Activated CD4-positive, alpha-beta T cell treated with anti-CD3 and anti-CD28 coated beads, Interleukin-2, amount 50 U/mL, for 16 hours (primary cell): Measurements from ENCODE around the gene TTLL9.

Source experiments
- DNase-seq: peaks from one replicate; pipeline ENCODE4 v3.0.0-alpha.2; 2020

The TTLL9 gene

DNA sequence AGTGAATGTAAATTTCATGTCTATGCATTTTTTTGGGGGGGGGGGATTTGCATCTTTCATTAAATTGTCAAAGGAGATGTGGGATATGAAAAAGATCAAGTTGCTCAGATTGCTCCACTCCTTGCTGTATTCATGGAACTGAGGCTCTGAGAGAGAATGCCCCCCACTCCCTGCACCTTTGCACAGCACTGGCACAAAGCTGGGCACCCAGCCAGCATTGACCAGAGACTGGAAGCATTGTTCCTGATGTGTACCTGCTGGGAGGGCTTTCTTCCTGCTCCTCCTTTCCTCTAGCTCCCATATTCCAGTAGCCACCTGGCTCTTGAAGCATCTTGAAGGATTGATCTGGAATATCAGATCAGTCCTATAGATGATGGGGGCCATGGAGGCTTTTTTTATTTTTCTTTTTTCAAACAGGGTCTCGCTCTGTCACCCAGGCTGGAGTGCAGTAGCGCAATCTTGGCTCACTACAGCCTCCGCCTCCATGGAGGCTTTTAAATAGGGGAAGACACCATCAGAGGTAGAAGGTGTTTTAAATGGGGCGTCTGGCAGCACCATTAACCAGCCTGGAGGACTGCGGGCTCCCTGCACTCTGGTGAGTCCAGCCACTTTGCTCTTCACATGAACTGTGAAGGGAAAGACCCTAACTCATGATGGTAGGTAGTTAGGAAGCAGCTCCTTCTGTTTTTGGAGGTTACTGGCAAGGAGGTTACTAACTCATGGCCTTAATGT is 11.0 kb upstream of the TTLL9 start:
- no peak for DNase-seq

DNA sequence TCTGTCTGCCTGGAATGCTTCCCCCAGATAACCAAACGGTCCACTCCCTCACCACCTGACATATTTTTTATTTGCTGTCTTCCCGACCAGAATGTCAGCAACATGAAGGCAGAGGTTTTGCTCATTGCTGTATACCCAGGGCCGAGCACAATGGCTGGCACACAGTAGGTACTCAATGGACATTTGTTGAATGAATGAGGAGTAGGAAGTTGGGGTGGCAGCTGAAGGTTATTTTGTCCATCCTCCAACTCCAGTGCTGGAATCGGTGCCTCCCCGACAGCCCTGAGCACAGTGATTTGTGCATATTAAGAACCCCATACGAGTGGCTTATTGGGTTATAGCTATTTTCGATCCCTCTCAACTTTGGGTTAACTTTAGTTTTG is 10.4 kb upstream of the TTLL9 start:
- DNase-seq = no peak

GRCh38 chr20:31860390-31861134 is 9.9 kb upstream of the TTLL9 start:
- DNase-seq = no peak

DNA sequence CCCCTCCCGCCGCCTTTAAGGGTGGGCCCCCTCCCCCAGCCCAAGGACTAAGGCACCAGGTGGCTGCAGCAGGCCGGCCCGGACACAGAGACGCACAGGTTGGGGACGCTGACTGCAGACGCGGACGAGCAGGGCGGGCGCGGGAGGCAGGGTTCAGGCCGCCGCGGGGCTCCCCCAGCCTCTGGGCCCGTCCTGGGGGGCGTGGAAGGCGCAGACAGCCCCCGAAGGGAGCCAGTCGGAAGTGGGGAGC is 9.4 kb upstream of the TTLL9 start:
- DNase-seq = no peak

DNA sequence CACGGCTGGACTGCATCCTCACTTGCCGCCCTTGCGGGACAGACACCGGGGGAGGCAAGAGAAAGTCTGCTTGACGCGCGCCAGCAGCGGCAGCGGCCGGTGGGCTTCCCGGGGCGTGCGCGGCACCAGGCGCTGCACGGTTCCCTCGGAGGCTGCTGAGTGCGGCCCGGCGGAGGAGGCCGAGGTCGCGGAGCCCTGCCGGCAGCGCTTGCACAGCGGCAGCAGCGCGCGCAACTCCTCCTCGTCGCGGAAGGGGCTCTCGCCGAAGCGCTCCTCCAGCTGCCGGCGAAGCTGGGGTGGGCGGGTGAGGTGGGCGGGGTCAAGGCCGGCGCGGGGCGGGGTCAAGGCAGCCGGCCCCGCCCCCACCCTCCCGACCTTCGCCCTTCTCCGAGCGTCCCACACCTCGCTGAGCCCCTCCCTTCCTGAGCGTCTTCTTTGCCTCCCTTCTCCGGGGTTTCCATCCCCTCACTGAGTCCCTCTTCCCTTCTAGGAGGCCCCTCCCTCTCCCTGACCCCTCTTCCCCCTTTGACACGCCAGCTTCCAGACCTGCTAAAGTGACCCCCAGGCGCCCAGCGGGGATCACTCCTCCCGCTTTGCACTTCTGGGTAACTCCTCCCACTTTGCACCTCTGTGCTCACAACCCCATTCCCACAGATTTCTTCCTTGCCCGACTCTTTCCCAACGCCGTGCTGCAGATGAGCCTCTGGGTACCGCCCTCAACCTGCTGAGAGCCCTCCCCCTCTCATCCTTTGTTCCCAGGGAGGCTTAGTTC is 8.9 kb upstream of the TTLL9 start:
- peak; percentile 69 for DNase-seq

GRCh38 chr20:31862157-31862470 is 8.3 kb upstream of the TTLL9 start:
- DNase-seq = no peak

GRCh38 chr20:31862506-31862905 is 7.9 kb upstream of the TTLL9 start:
- DNase-seq = no peak

- no peak for DNase-seq
These were observed 6.9 kb upstream of the TTLL9 start for GRCh38 chr20:31863296-31864085.

DNA sequence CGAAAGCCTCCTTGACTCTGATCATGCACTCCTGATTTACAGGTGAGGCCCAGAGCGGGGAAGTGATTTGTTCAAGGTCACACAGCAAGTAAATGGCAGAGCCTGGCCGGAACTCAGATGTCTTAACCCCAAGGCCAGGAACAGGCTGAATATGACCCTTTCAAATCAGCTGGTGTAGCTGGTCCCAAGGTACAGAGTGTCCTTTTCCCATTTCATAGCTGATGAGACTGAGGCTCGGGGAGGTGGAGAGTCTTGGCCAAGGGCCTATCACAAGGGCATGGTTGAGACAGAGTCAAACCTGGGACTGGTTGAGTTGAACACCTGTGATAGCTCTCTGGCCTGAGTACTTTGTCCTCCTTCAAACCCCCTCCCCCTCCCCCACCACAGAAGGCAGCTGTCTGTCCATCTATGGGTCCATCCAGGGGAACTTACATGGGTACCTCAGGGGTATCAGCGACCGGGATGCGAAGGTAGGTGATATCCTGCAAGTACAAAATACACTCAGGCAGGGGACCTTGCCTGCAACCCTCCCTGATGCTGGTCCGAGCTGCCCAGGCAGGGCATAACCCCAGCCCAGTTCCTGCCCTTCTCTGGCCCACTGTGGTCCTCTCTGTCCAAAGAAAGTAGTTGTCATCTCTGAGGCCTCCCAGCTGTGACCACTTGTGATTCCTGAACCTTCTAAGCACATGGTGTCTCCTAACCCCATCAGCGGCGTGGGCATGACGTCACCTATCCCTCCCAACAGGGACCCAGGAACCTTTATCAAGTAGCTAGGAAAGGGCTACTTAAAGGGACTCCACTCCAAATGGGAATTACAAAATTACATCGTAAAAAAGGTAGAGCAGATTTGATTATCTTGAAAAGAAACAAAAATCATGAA is 5.7 kb upstream of the TTLL9 start:
- no peak for DNase-seq

DNA sequence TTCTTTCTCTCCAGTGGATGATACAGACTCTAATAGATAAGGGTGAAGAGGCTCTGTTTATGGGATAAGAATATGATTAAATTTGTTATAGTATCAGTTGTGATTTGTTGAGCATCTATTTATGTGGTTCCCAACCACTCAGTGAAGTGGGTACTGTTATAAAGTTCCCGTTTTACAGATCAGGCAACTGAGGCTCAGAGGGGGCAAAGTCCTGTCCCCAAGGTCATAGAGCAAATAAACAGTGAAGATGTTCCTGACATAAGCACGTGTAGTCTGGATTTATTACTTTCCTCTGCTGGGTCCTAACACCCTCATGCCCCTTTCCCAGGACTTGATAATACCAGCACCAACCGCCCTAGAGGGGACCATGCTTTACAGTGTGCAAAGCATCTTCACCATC is 4.2 kb upstream of the TTLL9 start:
- no peak for DNase-seq

DNA sequence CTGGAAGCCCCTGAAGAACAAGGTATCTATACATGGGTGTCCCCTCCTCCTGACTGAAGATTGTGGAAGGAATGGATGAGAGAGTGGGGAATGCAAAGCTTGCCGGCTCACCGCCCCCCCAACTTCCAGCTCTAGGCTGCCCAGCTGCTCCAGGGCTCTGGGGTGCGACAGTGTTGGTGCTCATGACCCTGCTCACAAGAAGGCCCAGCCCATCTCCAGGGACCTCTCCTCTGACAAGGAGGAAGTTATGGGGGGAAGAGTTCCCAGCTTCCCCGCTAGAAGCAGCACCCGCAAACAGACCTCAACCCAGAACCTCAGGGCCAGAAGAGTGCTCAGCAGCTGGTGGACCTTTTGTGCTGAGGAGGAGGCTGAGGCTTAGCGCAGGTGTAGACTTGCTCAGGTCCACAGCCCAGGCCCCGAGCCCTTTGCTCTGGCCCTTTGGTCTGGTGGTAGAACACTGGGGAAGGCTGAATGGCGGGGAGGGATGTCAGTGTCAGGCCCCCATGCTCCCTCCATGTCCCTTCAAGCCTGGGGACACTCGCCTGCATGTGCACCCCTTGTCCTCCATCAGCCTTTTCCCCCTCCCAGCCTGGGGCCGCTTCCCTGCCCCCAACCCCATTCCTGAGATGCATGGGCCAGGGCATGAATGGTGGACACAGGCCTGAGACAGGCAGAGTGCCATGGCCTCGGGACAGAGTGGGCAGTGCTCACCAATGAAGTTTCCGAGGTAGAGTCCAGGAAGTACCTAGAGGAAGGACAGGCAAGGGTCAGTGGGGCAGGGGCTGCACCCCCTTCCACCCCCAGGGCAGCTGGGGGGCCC is 1.4 kb upstream of the TTLL9 start:
- no peak for DNase-seq

DNA sequence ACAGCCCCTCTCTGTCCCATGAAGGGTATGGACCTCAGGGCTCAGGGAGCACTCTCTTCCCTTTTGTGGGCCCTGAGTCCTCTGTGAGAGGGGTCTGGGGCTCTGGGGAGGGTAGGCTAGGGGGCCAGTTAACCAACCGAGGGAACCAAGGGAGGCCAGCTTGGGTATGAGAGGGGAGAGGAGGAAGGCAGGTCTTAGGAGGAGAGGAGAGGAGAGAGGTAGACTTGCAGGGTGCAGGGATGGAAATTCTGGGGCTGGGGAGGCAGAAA is 827 bp upstream of the TTLL9 start:
- no peak for DNase-seq

GRCh38 chr20:31870726-31871617 is 538 bp downstream of the TTLL9 start:
- DNase-seq = no peak

DNA sequence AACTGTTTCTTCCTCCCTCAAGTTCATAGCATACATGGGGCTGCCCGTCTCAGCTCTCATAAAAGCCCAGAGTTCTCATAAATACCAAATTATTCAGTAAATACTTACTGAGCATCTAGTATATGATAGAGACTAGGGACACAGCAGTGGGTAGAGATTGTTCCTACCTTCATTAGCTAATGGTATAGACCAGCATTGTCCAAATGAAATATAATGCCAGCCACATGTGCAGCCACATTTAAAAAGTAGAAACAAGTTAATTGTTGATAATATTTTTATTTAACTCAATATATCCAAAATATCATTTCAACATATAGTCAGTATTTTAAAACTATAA is 1.2 kb downstream of the TTLL9 start:
- DNase-seq = no peak

- no peak for DNase-seq
These were observed 2.0 kb downstream of the TTLL9 start for GRCh38 chr20:31872406-31872805.

DNA sequence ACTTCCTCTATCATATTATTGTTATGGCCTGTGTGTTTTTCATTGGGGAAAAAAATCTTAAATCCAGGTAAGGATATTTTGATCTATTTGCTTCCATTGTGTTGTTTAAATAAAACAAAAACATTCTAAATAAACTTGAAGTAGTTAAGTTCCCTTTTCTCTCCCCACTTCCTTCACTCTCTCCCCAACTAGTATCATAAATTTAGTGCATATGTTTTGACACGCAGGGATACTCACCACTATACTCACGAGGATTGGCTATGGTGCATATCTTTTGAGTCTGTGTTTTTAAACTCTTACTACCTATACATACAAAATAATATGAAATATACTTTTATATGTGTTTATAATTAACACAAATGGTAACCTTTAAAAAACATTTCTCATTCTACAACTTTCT is 5.2 kb downstream of the TTLL9 start:
- DNase-seq = no peak

DNA sequence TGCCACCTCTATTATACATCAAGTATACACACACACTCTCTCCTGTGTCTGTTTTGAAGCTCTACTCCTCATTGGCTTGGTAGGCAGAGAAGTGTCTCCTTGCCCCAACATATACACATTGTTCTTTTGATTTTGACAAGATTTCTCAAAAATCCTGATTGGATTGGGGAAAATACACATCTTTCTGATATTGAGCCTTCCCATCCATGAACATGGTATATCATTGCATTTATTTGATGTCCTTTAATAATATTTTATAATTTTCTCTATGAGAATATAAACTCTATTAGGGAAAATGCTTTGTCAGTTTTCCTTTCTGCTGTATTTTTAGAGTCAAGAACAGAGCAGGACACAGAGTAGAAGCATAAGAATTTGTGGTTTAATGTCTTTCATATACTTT is 7.2 kb downstream of the TTLL9 start:
- DNase-seq = no peak

DNA sequence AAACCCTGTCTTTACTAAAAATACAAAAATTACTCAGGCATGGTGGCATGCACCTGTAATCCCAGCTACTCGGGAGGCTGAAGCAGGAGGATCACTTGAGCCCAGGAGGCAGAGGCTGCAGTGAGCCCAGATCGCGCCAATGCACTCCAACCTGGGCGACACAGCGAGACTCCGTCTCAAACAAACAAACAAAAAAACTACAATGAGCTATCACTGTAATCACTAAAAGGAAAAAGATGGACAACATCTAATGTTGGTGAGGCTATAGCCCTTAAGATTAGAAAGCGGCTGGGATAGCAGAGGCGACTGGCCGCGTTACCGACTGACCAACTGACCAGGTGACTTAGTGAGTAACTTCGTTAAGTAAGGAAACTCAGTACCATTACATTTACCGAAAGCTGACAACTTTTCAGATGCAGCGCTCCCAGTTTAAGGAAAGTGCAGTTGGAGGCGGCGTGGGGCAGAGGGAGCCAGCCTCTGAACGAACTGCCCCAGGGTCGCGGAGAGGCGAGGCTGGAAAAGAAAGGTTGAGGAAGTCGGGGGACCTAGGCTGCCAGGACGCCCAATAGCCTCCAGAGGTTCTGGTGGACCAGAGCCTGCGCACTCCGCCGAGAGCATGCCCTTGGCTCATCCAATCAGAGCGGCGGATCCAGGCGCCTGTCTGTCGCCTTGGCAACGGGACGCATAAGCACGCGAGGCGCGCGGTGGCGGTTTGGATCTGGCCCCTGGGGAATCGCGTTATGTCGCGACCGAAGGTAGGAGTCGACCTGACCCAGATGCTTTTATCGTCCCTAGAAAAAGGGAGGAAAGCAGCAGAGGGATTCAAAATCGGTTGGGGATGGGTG is 8.9 kb downstream of the TTLL9 start:
- peak; percentile 89 for DNase-seq

DNA sequence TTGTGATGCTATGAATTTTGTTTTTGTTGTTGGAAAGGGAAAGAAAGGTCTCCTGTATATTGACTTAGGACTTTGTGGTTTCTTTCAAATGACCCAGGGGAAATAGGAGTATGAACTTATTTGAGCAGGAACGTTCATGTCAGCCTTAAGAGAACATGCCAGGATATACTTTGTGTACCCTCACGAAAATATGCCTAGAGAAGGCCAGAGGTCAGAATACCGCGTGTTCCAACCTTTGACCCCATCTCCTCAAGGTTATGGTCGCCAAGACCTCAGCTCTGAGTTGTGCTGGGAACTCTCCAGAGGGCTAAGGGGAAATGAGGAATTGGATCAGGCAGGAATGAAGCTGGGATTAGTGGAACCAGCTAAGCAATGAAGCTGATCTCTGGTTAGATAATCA is 11.5 kb downstream of the TTLL9 start:
- no peak for DNase-seq

DNA sequence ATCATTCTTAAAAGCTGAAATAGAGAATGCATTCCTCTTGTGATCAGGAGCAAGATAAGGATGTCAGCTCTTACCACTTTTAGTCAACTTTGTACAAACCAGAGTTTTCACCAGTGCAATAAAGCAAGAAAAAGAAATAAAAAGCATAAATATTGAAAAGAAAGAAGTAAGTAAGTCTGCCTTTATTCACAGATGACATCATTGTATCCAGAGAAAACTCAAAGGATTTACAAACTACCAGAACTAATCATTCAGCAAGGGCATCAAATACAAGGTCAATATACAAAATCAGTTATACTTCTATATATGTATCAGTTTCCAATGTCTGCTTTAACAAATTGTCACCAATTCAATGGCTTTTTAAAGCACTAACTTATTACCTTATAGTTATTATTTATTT is 13.4 kb downstream of the TTLL9 start:
- DNase-seq = no peak
